Fibroblast of the aortic adventitia (primary cell): ENCODE measurements around the gene TACC2. TPM values are rescaled to one million over a fixed set of nuclear protein-coding genes. Genes with fewer than 3 reads are reported as not detected.
A peak's percentile ranks its signal among the peaks of the same experiment; 100 is the strongest.

Experiments used
- DNase-seq: peaks from one replicate; pipeline ENCODE4 v3.0.0-alpha.2; 2010; ENCODE audit warnings: low read depth
- H3K4me3 ChIP-seq: 2 replicates; pipeline ENCODE4 v1.5.1; 2011; ENCODE audit warnings: low read depth, mild to moderate bottlenecking, control low read depth, low read length, moderate library complexity
- total RNA-seq: library from RNA; depleted of rRNA; stranded (reverse); fragments of >200 nt; gene quantifications from 2 replicates; pipeline ENCODE4 v1.2.3, GENCODE V29; 2012; ENCODE audit warnings: low replicate concordance
- TF ChIP-seq, protein P1 (sequence below): IDR thresholded peaks from 2 replicates; pipeline ENCODE4 v1.5.1; 2011; ENCODE audit warnings: mild to moderate bottlenecking, low read length, control low read depth, inconsistent platforms; ENCODE audit not compliant: insufficient read depth

Gene TACC2
- total RNA-seq, 1 donor: 9.2 TPM

DNA sequence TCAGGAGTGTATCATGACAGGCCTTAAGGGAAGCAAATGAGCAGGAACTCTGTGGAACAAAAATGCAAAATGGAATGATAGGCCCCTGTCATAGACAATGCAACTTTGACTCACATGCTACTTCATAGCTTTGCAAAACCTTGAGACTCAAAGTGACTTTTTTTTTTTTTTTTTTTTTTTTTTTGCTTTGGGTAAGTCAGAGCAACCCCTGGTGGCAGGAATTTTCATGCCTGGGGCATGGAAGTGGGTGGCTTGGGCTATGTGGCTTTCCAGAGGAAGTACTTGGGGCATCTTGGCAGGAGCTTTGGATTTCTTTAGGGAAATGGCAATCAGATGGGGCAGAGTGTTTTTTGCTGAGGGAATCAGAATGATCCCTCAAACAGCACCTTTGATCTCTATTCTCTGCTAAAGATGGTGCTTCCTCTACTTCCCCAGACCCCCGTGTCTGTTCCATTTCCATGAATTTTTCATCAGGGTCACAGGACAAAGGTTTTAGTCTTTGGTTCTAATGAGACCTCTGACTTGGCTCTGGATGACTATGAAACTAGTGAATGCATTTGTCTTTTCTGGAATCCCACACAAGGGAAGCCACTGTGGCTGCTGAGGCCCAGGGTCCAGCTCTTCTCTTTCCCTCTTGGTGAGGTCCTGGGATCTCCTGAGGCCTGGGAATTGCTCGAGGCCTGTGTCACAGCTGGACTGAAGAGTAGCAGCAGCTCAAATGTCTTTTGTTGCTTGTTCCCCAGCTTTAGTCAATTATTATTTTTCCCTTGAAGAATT, 62.8 kb downstream of the TACC2 start:
- TF ChIP-seq, protein P1, sequence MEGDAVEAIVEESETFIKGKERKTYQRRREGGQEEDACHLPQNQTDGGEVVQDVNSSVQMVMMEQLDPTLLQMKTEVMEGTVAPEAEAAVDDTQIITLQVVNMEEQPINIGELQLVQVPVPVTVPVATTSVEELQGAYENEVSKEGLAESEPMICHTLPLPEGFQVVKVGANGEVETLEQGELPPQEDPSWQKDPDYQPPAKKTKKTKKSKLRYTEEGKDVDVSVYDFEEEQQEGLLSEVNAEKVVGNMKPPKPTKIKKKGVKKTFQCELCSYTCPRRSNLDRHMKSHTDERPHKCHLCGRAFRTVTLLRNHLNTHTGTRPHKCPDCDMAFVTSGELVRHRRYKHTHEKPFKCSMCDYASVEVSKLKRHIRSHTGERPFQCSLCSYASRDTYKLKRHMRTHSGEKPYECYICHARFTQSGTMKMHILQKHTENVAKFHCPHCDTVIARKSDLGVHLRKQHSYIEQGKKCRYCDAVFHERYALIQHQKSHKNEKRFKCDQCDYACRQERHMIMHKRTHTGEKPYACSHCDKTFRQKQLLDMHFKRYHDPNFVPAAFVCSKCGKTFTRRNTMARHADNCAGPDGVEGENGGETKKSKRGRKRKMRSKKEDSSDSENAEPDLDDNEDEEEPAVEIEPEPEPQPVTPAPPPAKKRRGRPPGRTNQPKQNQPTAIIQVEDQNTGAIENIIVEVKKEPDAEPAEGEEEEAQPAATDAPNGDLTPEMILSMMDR: peak; percentile 81
- H3K4me3 ChIP-seq: no peak overlapping the region
- peak; percentile 73 for DNase-seq

DNA sequence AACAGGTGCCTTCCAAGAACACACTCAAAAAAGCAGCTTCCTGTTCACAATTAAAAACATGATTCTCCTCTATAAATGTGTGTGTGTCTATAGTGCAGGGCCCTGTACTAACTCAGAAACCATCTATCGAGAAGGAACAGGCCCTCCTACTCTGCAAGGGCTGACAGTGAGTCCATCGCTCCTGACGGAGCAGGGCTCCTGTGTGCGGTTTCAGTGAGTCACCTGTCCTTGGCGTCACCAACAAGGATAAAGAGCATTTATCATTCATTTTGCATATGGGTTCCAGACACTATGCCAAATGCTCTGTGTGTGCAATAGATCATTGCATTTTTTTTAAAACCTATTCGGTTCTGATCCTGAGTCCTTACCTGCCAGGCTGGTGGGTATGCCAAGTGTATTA, 63.7 kb downstream of the TACC2 start:
- DNase-seq: no peak
- H3K4me3 ChIP-seq: no peak overlapping the region
- TF ChIP-seq, protein P1: no peak

DNA sequence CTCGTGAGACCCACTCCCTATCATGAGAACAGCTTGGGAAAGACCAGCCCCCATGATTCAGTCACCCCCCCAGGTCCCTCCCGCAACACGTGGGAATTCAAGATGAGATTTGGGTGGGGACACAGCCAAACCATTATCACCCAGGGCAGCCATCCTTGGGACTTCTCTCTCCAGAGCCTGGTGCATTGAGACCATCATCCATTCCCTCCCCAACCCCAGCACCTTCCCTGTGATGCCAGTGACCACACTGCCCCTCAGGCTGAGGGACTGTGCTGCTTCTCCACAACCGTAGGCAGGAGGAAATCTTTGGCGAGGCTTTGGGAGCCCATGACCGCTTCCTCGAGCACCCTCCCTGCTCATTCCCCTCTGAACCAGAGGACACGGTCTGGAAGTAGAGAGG, 64.4 kb downstream of the TACC2 start:
- TF ChIP-seq, protein P1: no peak
- H3K4me3 ChIP-seq: no peak overlapping the region
- DNase-seq: no peak

DNA sequence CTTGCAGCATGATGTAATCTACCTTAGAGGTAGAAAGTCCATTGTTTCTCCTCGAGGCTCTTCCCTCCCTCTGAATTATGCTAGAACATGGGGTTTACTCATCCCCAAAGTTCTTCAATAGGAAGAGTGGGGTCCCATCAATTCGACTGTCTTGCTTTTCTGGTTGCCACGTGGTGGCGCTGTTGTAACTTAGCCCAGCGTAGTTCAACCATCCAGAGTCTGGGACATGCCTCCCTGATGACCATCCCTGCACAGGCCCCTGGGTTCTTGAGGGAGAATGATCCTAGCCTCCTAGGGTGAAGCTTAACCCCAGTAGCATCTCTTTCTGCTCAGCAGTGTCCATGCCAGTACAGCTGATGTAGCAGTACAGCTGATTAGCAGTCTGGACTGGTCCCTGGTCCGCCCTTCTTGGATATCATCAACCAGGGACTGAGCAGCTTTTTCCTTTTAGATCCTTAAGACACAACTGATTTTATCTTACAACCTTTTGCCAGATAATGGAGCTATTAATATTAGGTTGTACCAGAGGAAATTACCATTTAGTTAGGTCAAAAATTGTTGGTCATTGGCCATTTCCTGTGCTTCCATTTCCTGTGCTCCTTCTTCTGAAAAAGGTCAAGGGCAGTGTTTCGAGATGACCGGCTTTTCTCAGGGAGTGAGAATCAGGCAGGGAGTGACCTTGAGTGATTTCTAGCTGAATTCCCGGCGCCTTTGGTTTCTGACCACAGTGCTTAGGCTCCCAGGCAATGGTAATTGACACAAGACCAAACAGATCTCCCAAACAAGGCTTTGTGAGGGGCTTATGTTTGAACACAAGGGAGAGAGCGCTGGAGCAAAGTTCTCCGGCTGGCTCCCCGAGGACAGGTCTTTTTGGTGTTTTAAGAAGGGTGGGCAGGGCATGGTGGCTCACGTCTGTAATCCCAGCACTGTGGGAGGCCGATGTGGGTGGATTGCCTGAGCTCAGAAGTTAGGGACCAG, 65.4 kb downstream of the TACC2 start:
- DNase-seq: peak; percentile 74
- H3K4me3 ChIP-seq: no peak overlapping the region
- TF ChIP-seq, protein P1: peak; percentile 72

DNA sequence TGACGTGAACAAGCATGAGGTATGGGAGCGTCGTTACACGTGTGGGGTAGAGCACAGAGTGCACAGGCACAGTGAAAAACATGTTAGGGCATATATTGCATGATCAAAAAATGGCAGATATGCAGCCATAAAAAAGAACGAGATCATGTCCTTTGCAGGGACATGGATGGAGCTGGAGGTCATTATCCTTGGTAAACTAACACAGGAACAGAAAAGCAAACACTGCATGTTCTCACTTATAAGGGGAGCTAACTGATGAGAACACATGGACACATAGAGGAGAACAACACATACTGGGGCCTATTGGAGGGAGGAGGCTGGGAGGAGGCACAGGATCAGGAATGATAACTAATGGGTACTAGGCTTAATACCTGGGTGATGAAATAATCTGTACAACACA, 66.3 kb downstream of the TACC2 start:
- no peak for DNase-seq
- H3K4me3 ChIP-seq: no peak overlapping the region

DNA sequence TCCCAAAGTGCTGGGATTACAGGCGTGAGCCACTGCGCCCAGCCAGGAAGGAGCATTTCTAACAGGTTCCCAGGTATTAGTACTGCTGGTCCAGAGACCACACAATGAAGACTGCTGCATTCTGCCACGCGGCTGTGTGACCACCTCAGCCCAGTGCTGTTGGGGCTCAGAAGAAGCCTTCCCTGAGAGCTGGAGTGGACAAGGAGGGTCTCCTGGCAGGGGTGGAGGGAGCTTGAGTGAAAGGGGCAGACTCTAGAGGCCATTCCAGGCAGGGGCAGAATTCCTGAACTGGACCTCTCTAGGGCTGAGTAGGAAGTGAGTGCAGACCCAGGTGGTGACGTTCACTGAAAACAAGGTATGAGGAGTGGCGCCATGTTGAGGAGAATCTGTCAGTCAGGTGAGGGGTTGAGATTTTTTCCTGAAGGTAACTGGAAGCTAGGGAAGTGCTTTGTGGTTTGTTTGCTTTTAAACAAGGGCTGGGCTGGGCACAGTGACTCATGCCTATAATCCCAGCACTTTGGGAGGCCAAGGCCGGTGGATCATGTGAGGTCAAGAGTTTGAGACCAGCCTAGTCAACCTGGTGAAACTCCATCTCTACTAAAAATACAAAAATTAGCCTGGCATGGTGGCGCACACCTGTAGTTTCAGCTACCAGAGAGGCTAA, 67.6 kb downstream of the TACC2 start:
- DNase-seq: no peak
- TF ChIP-seq, protein P1: no peak
- H3K4me3 ChIP-seq: no peak overlapping the region

More for the DNA sequence above, 66.3 kb downstream of the TACC2 start:
- TF ChIP-seq, protein P1: no peak
